Tibial artery (tissue), 4 donors: ENCODE measurements around the gene STEAP3.

ENCODE experiments used
- DNase-seq, 2 donors: peaks; one replicate each; pipeline ENCODE4 v3.0.0-alpha.2; 2019
- H3K27ac ChIP-seq, 2 donors: fragments of 200-600 bp; sonication (generic) in 1 of 2; 1 replicate in 1 of 2; 2 replicates in 1 of 2; pipeline ENCODE4 v1.5.1; 2018 to 2019; ENCODE audit warnings: mild to moderate bottlenecking in 1 of 2
- H3K27me3 ChIP-seq, 2 donors: fragments of 200-600 bp; sonication (generic) in 1 of 2; one replicate each; pipeline versions ENCODE4 v1.5.1 to v1.6.0; 2016 to 2019
- H3K36me3 ChIP-seq, 3 donors: fragments of 200-600 bp; sonication (generic) in 2 of 3; one replicate each; pipeline ENCODE4 v1.5.1; 2016 to 2019; ENCODE audit warnings: mild to moderate bottlenecking in 2 of 3
- H3K4me1 ChIP-seq, 4 donors: fragments of 200-600 bp; sonication (generic) in 2 of 4; 1 replicate in 3 of 4; 2 replicates in 1 of 4; pipeline ENCODE4 v1.5.1; 2016 to 2019
- H3K4me3 ChIP-seq, 2 donors: fragments of 200-600 bp; sonication (generic) in 1 of 2; 1 replicate in 1 of 2; 2 replicates in 1 of 2; pipeline ENCODE4 v1.5.1; 2018 to 2019; ENCODE audit warnings: mild to moderate bottlenecking in 2 of 2
- H3K9me3 ChIP-seq, 3 donors: fragments of 200-600 bp; sonication (generic) in 1 of 3; one replicate each; pipeline ENCODE4 v1.5.1; 2016 to 2019
- CTCF ChIP-seq, 2 experiments: fragments of 200-600 bp in 1 of 2; fragments of 450-650 bp in 1 of 2; IDR thresholded peaks; one replicate each; pipeline ENCODE4 v1.5.1; 2017 to 2019; ENCODE audit warnings: antibody characterized with exemption in 2 of 2, mild to moderate bottlenecking in 1 of 2, moderate library complexity in 1 of 2
- intact Hi-C: fragments of 100-400 bp; cut with DNase I; formaldehyde crosslinking; loops from one replicate; pipeline ENCODE4 v1.15.0; 2023; ENCODE audit warnings: low total_unique reads

The STEAP3 gene

GRCh38 chr2:119198240-119198840, 25.3 kb upstream of the STEAP3 start:
- Histone ChIP-seq H3K9me3 (no peaks in the 10 kb centered on the region), H3K27ac (no peak overlapping the region), H3K4me1 (no peaks in the 10 kb centered on the region), H3K27me3 (peaks cover 0 to 12% of the 10 kb centered on the region in 2 donors), H3K36me3 (no peaks in the 10 kb centered on the region), H3K4me3 (no peak overlapping the region)
- no peak for DNase-seq
- TF ChIP-seq CTCF (IDR thresholded peaks at IDR 0.05): no peak
- intact Hi-C loops: no loop called here

- intact Hi-C loops: no loop called here
These were observed 21.8 kb upstream of the STEAP3 start for GRCh38 chr2:119201815-119202214.

GRCh38 chr2:119202610-119203310, 20.9 kb upstream of the STEAP3 start:
- no peak overlapping the region for H3K27ac ChIP-seq
- intact Hi-C loops: no loop called here
- no peak overlapping the region for H3K4me3 ChIP-seq
- no peaks in the 10 kb centered on the region for H3K9me3 ChIP-seq
- no peaks in the 10 kb centered on the region for H3K4me1 ChIP-seq
- no peak for DNase-seq
- H3K27me3 ChIP-seq: peaks cover 0 to 2% of the 10 kb centered on the region in 2 donors
- no peak for TF ChIP-seq CTCF (IDR thresholded peaks at IDR 0.05)
- no peaks in the 10 kb centered on the region for H3K36me3 ChIP-seq

More at GRCh38 chr2:119201815-119202214, 21.8 kb upstream of the STEAP3 start:
- Histone ChIP-seq H3K27ac (no peak overlapping the region), H3K4me1 (no peaks in the 10 kb centered on the region), H3K4me3 (no peak overlapping the region), H3K9me3 (no peaks in the 10 kb centered on the region), H3K36me3 (no peaks in the 10 kb centered on the region), H3K27me3 (peaks cover 0 to 2% of the 10 kb centered on the region in 2 donors)
- no peak for DNase-seq
- no peak for TF ChIP-seq CTCF (IDR thresholded peaks at IDR 0.05)

GRCh38 chr2:119204525-119204924, 19.1 kb upstream of the STEAP3 start:
- Histone ChIP-seq H3K27me3 (peaks cover 0 to 8% of the 10 kb centered on the region in 2 donors), H3K4me1 (no peaks in the 10 kb centered on the region), H3K27ac (no peak overlapping the region), H3K9me3 (no peaks in the 10 kb centered on the region), H3K36me3 (no peaks in the 10 kb centered on the region), H3K4me3 (no peak overlapping the region)
- intact Hi-C loops: no loop called here
- no peak for DNase-seq
- TF ChIP-seq CTCF (IDR thresholded peaks at IDR 0.05): no peak

GRCh38 chr2:119205001-119205706, 18.5 kb upstream of the STEAP3 start:
- Histone ChIP-seq H3K27ac (no peak overlapping the region), H3K27me3 (peaks cover 0 to 8% of the 10 kb centered on the region in 2 donors), H3K9me3 (no peaks in the 10 kb centered on the region), H3K4me3 (no peak overlapping the region), H3K36me3 (no peaks in the 10 kb centered on the region), H3K4me1 (no peaks in the 10 kb centered on the region)
- DNase-seq: no peak
- no peak for TF ChIP-seq CTCF (IDR thresholded peaks at IDR 0.05)
- intact Hi-C loops: no loop called here
